ENCODE results near the gene SMARCD3.

Gene SMARCD3

GRCh38 chr7:151197932-151198331 lies 50.6 kb downstream of the SMARCD3 start:
- DNase-seq (ENCODE audit: low read depth, low spot score), result no peak
- H3K9ac ChIP-seq (ENCODE audit: insufficient read length, low read depth), result no peak overlapping the region
- H3K27me3 ChIP-seq (ENCODE audit: insufficient read depth, insufficient read length), result no peaks in the 10 kb centered on the region
- TF ChIP-seq YY1 (IDR thresholded peaks at IDR 0.05; ENCODE audit: insufficient read depth, insufficient read length) (no peak), ZNF274 (IDR thresholded peaks at IDR 0.05; ENCODE audit: low read depth, low read length) (no peak), SUZ12 (IDR thresholded peaks at IDR 0.05; ENCODE audit: extremely low read depth, insufficient read depth, insufficient read length) (no peak)
- peaks cover 9% of the 10 kb centered on the region for H3K4me1 ChIP-seq (ENCODE audit: insufficient read depth, insufficient read length)
- H3K4me3 ChIP-seq (ENCODE audit: insufficient read length, low read depth), result no peak overlapping the region
- no peaks in the 10 kb centered on the region for H3K36me3 ChIP-seq (ENCODE audit: insufficient read depth, insufficient read length, low read length)
- no peaks in the 10 kb centered on the region for H3K9me3 ChIP-seq (ENCODE audit: insufficient read depth, low read length)

- Histone ChIP-seq H3K4me3 (ENCODE audit: insufficient read length, low read depth) (no peak overlapping the region), H3K4me1 (ENCODE audit: insufficient read depth, insufficient read length) (peaks cover 9% of the 10 kb centered on the region), H3K36me3 (ENCODE audit: insufficient read depth, insufficient read length, low read length) (no peaks in the 10 kb centered on the region), H3K9me3 (ENCODE audit: insufficient read depth, low read length) (no peaks in the 10 kb centered on the region), H3K27me3 (ENCODE audit: insufficient read depth, insufficient read length) (no peaks in the 10 kb centered on the region), H3K9ac (ENCODE audit: insufficient read length, low read depth) (no peak overlapping the region)
- no peak for TF ChIP-seq SUZ12 (IDR thresholded peaks at IDR 0.05; ENCODE audit: extremely low read depth, insufficient read depth, insufficient read length)
- no peak for TF ChIP-seq ZNF274 (IDR thresholded peaks at IDR 0.05; ENCODE audit: low read depth, low read length)
- TF ChIP-seq YY1 (IDR thresholded peaks at IDR 0.05; ENCODE audit: insufficient read depth, insufficient read length), result no peak
- no peak for DNase-seq (ENCODE audit: low read depth, low spot score)
Measured at GRCh38 chr7:151195616-151196450, 52.7 kb downstream of the SMARCD3 start.

GRCh38 chr7:151194188-151194587 lies 54.3 kb downstream of the SMARCD3 start:
- Histone ChIP-seq H3K4me1 (ENCODE audit: insufficient read depth, insufficient read length) (peaks cover 3% of the 10 kb centered on the region), H3K36me3 (ENCODE audit: insufficient read depth, insufficient read length, low read length) (no peaks in the 10 kb centered on the region), H3K9me3 (ENCODE audit: insufficient read depth, low read length) (no peaks in the 10 kb centered on the region), H3K4me3 (ENCODE audit: insufficient read length, low read depth) (no peak overlapping the region), H3K9ac (ENCODE audit: insufficient read length, low read depth) (no peak overlapping the region), H3K27me3 (ENCODE audit: insufficient read depth, insufficient read length) (no peaks in the 10 kb centered on the region)
- no peak for TF ChIP-seq YY1 (IDR thresholded peaks at IDR 0.05; ENCODE audit: insufficient read depth, insufficient read length)
- no peak for TF ChIP-seq ZNF274 (IDR thresholded peaks at IDR 0.05; ENCODE audit: low read depth, low read length)
- TF ChIP-seq SUZ12 (IDR thresholded peaks at IDR 0.05; ENCODE audit: extremely low read depth, insufficient read depth, insufficient read length), result no peak
- no peak for DNase-seq (ENCODE audit: low read depth, low spot score)

- DNase-seq (ENCODE audit: low read depth, low spot score), result no peak
- Histone ChIP-seq H3K36me3 (ENCODE audit: insufficient read depth, insufficient read length, low read length) (no peaks in the 10 kb centered on the region), H3K27me3 (ENCODE audit: insufficient read depth, insufficient read length) (no peaks in the 10 kb centered on the region), H3K9me3 (ENCODE audit: insufficient read depth, low read length) (no peaks in the 10 kb centered on the region), H3K4me1 (ENCODE audit: insufficient read depth, insufficient read length) (peaks cover 3% of the 10 kb centered on the region), H3K4me3 (ENCODE audit: insufficient read length, low read depth) (no peak overlapping the region), H3K9ac (ENCODE audit: insufficient read length, low read depth) (no peak overlapping the region)
- TF ChIP-seq SUZ12 (IDR thresholded peaks at IDR 0.05; ENCODE audit: extremely low read depth, insufficient read depth, insufficient read length), result no peak
- TF ChIP-seq YY1 (IDR thresholded peaks at IDR 0.05; ENCODE audit: insufficient read depth, insufficient read length), result no peak
- TF ChIP-seq ZNF274 (IDR thresholded peaks at IDR 0.05; ENCODE audit: low read depth, low read length), result no peak
Measured at GRCh38 chr7:151193203-151193978, 55.1 kb downstream of the SMARCD3 start.

- H3K9ac ChIP-seq (ENCODE audit: insufficient read length, low read depth), result no peak overlapping the region
- no peaks in the 10 kb centered on the region for H3K27me3 ChIP-seq (ENCODE audit: insufficient read depth, insufficient read length)
- no peak overlapping the region for H3K4me3 ChIP-seq (ENCODE audit: insufficient read length, low read depth)
- no peaks in the 10 kb centered on the region for H3K36me3 ChIP-seq (ENCODE audit: insufficient read depth, insufficient read length, low read length)
- H3K4me1 ChIP-seq (ENCODE audit: insufficient read depth, insufficient read length), result peaks cover 3% of the 10 kb centered on the region
- H3K9me3 ChIP-seq (ENCODE audit: insufficient read depth, low read length), result no peaks in the 10 kb centered on the region
- DNase-seq (ENCODE audit: low read depth, low spot score), result no peak
- no peak for TF ChIP-seq SUZ12 (IDR thresholded peaks at IDR 0.05; ENCODE audit: extremely low read depth, insufficient read depth, insufficient read length)
- no peak for TF ChIP-seq YY1 (IDR thresholded peaks at IDR 0.05; ENCODE audit: insufficient read depth, insufficient read length)
- no peak for TF ChIP-seq ZNF274 (IDR thresholded peaks at IDR 0.05; ENCODE audit: low read depth, low read length)
Measured at GRCh38 chr7:151192002-151192539, 56.4 kb downstream of the SMARCD3 start.

GRCh38 chr7:151191544-151191943 lies 57.0 kb downstream of the SMARCD3 start:
- H3K4me3 ChIP-seq (ENCODE audit: insufficient read length, low read depth), result no peak overlapping the region
- TF ChIP-seq YY1 (IDR thresholded peaks at IDR 0.05; ENCODE audit: insufficient read depth, insufficient read length) (no peak), ZNF274 (IDR thresholded peaks at IDR 0.05; ENCODE audit: low read depth, low read length) (no peak), SUZ12 (IDR thresholded peaks at IDR 0.05; ENCODE audit: extremely low read depth, insufficient read depth, insufficient read length) (no peak)
- H3K9ac ChIP-seq (ENCODE audit: insufficient read length, low read depth), result no peak overlapping the region
- no peaks in the 10 kb centered on the region for H3K9me3 ChIP-seq (ENCODE audit: insufficient read depth, low read length)
- H3K27me3 ChIP-seq (ENCODE audit: insufficient read depth, insufficient read length), result no peaks in the 10 kb centered on the region
- DNase-seq (ENCODE audit: low read depth, low spot score), result no peak
- peaks cover 3% of the 10 kb centered on the region for H3K4me1 ChIP-seq (ENCODE audit: insufficient read depth, insufficient read length)
- no peaks in the 10 kb centered on the region for H3K36me3 ChIP-seq (ENCODE audit: insufficient read depth, insufficient read length, low read length)

- no peak for DNase-seq (ENCODE audit: low read depth, low spot score)
- Histone ChIP-seq H3K9ac (ENCODE audit: insufficient read length, low read depth) (no peak overlapping the region), H3K27me3 (ENCODE audit: insufficient read depth, insufficient read length) (no peaks in the 10 kb centered on the region), H3K4me1 (ENCODE audit: insufficient read depth, insufficient read length) (peaks cover 2% of the 10 kb centered on the region), H3K9me3 (ENCODE audit: insufficient read depth, low read length) (no peaks in the 10 kb centered on the region), H3K4me3 (ENCODE audit: insufficient read length, low read depth) (no peak overlapping the region), H3K36me3 (ENCODE audit: insufficient read depth, insufficient read length, low read length) (no peaks in the 10 kb centered on the region)
- TF ChIP-seq SUZ12 (IDR thresholded peaks at IDR 0.05; ENCODE audit: extremely low read depth, insufficient read depth, insufficient read length) (no peak), YY1 (IDR thresholded peaks at IDR 0.05; ENCODE audit: insufficient read depth, insufficient read length) (no peak), ZNF274 (IDR thresholded peaks at IDR 0.05; ENCODE audit: low read depth, low read length) (no peak)
Measured at GRCh38 chr7:151189038-151189437, 59.5 kb downstream of the SMARCD3 start.
